ENCODE data around the gene BGLAP.

BGLAP gene

GRCh38 chr1:156194300-156194652, 47.7 kb upstream of the BGLAP start:
- peak; percentile 27 for ATAC-seq

GRCh38 chr1:156195853-156196252, 46.1 kb upstream of the BGLAP start:
- TF ChIP-seq BACH2 (CRISPR knock-in tag; IDR thresholded peaks at IDR 0.05; ENCODE audit: borderline replicate concordance) (no peak), CSDC2 (CRISPR knock-in tag; IDR thresholded peaks at IDR 0.05) (no peak), GLIS3 (CRISPR knock-in tag; IDR thresholded peaks at IDR 0.05) (no peak)
- ATAC-seq = no peak

More at GRCh38 chr1:156194300-156194652, 47.7 kb upstream of the BGLAP start:
- TF ChIP-seq TOX (CRISPR knock-in tag; IDR thresholded peaks at IDR 0.05; ENCODE audit: borderline replicate concordance) (no peak), CSDC2 (CRISPR knock-in tag; IDR thresholded peaks at IDR 0.05) (no peak), ARNTL (CRISPR knock-in tag; IDR thresholded peaks at IDR 0.05; ENCODE audit: borderline replicate concordance, low read depth) (no peak)

GRCh38 chr1:156196445-156196844, 45.5 kb upstream of the BGLAP start:
- TF ChIP-seq PATZ1 (CRISPR knock-in tag; IDR thresholded peaks at IDR 0.05; ENCODE audit: borderline replicate concordance) (no peak), ZNF70 (CRISPR knock-in tag; IDR thresholded peaks at IDR 0.05) (no peak), SNAI2 (CRISPR knock-in tag; IDR thresholded peaks at IDR 0.05) (no peak), ZC3H10 (CRISPR knock-in tag; IDR thresholded peaks at IDR 0.05) (no peak), CSDC2 (CRISPR knock-in tag; IDR thresholded peaks at IDR 0.05) (no peak), TSHZ2 (CRISPR knock-in tag; IDR thresholded peaks at IDR 0.05) (no peak), POU6F1 (CRISPR knock-in tag; IDR thresholded peaks at IDR 0.05; ENCODE audit: borderline replicate concordance, low read depth) (no peak), BACH2 (CRISPR knock-in tag; IDR thresholded peaks at IDR 0.05; ENCODE audit: borderline replicate concordance) (no peak), ZFP3 (CRISPR knock-in tag; IDR thresholded peaks at IDR 0.05) (no peak), PPARA (CRISPR knock-in tag; IDR thresholded peaks at IDR 0.05; ENCODE audit: borderline replicate concordance) (no peak), ESRRG (CRISPR knock-in tag; IDR thresholded peaks at IDR 0.05) (no peak), ZNF8 (CRISPR knock-in tag; IDR thresholded peaks at IDR 0.05) (no peak), ZFP30 (CRISPR knock-in tag; IDR thresholded peaks at IDR 0.05) (no peak), OSR1 (CRISPR knock-in tag; IDR thresholded peaks at IDR 0.05) (no peak), ZNF565 (CRISPR knock-in tag; conservative IDR thresholded peaks at IDR 0.05; ENCODE audit: low read depth) (no peak), CSRNP3 (CRISPR knock-in tag; IDR thresholded peaks at IDR 0.05) (no peak)

GRCh38 chr1:156198831-156199349, 43.1 kb upstream of the BGLAP start:
- ATAC-seq = no peak

More at GRCh38 chr1:156196445-156196844, 45.5 kb upstream of the BGLAP start:
- ATAC-seq = no peak

GRCh38 chr1:156200044-156200443, 41.9 kb upstream of the BGLAP start:
- ATAC-seq = no peak

More at GRCh38 chr1:156198831-156199349, 43.1 kb upstream of the BGLAP start:
- no peak for TF ChIP-seq RARB (CRISPR knock-in tag; IDR thresholded peaks at IDR 0.05)
- no peak for TF ChIP-seq SNAI2 (CRISPR knock-in tag; IDR thresholded peaks at IDR 0.05)
- no peak for TF ChIP-seq ZC3H10 (CRISPR knock-in tag; IDR thresholded peaks at IDR 0.05)
- no peak for TF ChIP-seq ZFP3 (CRISPR knock-in tag; IDR thresholded peaks at IDR 0.05)
- TF ChIP-seq BACH2 (CRISPR knock-in tag; IDR thresholded peaks at IDR 0.05; ENCODE audit: borderline replicate concordance) = no peak

More at GRCh38 chr1:156200044-156200443, 41.9 kb upstream of the BGLAP start:
- TF ChIP-seq GLIS3 (CRISPR knock-in tag; IDR thresholded peaks at IDR 0.05) (no peak), TCF4 (CRISPR knock-in tag; IDR thresholded peaks at IDR 0.05; ENCODE audit: borderline replicate concordance) (no peak), CSRNP3 (CRISPR knock-in tag; IDR thresholded peaks at IDR 0.05) (no peak), ISL1 (CRISPR knock-in tag; IDR thresholded peaks at IDR 0.05) (no peak), TOX (CRISPR knock-in tag; IDR thresholded peaks at IDR 0.05; ENCODE audit: borderline replicate concordance) (no peak)

Data from SK-N-SH treated with all-trans-retinoic acid at 6 μM for 48 hours (cell line).